HCT116 (cell line): ENCODE measurements around the gene HNRNPAB. TPM values are rescaled to one million over a fixed set of nuclear protein-coding genes. Genes with fewer than 3 reads are reported as not detected.

Experiments
- ATAC-seq: fragments of 200-7000 bp; cut with Tn5 transposase; 2 replicates; pipeline ENCODE4 v1.9.1; 2020; ENCODE audit warnings: mild to moderate bottlenecking, moderate library complexity
- BruUV-seq: library from RNA; stranded (reverse); fragments of 400-500 nt; replicated peaks from 2 replicates; lab custom pipeline; 2021; lab: Mats Ljungman, UMichigan
- CTCF ChIA-PET: fragments of 300-600 bp; sonication (Branson Sonifier 250); formaldehyde crosslinking; loops from one replicate; lab custom pipeline; 2021; ENCODE audit warnings: antibody characterized with exemption; lab: Charles Lee
- POLR2A ChIA-PET: fragments of 300-600, 350-600 bp; sonication (Branson Sonifier 250); formaldehyde crosslinking; loops from one replicate; lab custom pipeline; 2021; ENCODE audit warnings: antibody characterized with exemption; lab: Charles Lee
- RAD21 ChIA-PET, 2 experiments: fragments of 300-600 bp; sonication (Branson Sonifier 250); formaldehyde crosslinking; loops; one replicate each; lab custom pipeline; 2023; ENCODE audit warnings: low total read pairs in 2 of 2; ENCODE audit not compliant: uncharacterized antibody in 2 of 2, unreplicated experiment in 2 of 2, low non-redundant PET in 1 of 2; lab: Charles Lee
- DNase-seq: peaks from one replicate; pipeline ENCODE4 v3.0.0-alpha.2; 2010; ENCODE audit warnings: low read depth, low spot score
- H2AFZ ChIP-seq: fragments of 200-600 bp; shearing (Covaris generic), sonication (generic); 2 replicates; pipeline ENCODE4 v1.6.1; 2017; ENCODE audit warnings: low read depth, mixed run types, mixed read lengths, antibody characterized with exemption, low read length; ENCODE audit not compliant: poor library complexity, severe bottlenecking
- H3K27ac ChIP-seq: 2 replicates; pipeline ENCODE4 v1.5.1; 2012; ENCODE audit warnings: low read depth, low read length
- H3K27me3 ChIP-seq: fragments of 200-600 bp; sonication (generic); 2 replicates; pipeline ENCODE4 v1.6.1; 2016; ENCODE audit warnings: mixed run types, low read length, mixed read lengths; ENCODE audit not compliant: insufficient read depth
- H3K36me3 ChIP-seq, 2 experiments: fragments of 200-500 bp in 1 of 2; fragments of 200-600 bp in 1 of 2; sonication (Bioruptor generic) in 1 of 2; sonication (generic) in 1 of 2; 2 replicates each; pipeline versions ENCODE4 v1.5.1 to v1.6.1; 2014 to 2016; ENCODE audit warnings: low read length in 2 of 2, inconsistent platforms in 1 of 2, mixed read lengths in 1 of 2, mixed run types in 1 of 2; ENCODE audit not compliant: insufficient read depth in 2 of 2, control insufficient read depth in 1 of 2
- H3K4me1 ChIP-seq, 2 experiments: fragments of 200-600 bp in 1 of 2; sonication (generic) in 1 of 2; 2 replicates each; pipeline versions ENCODE4 v1.5.1 to v1.6.1; 2012 to 2017; ENCODE audit warnings: low read length in 2 of 2, inconsistent platforms in 1 of 2, mild to moderate bottlenecking in 1 of 2, mixed read lengths in 1 of 2, mixed run types in 1 of 2, moderate library complexity in 1 of 2; ENCODE audit not compliant: insufficient read depth in 2 of 2, control insufficient read depth in 1 of 2
- H3K4me2 ChIP-seq: fragments of 200-600 bp; sonication (generic); 2 replicates; pipeline ENCODE4 v1.6.1; 2017; ENCODE audit warnings: mixed run types, low read length, mixed read lengths
- H3K4me3 ChIP-seq, 2 experiments: fragments of 200-600 bp in 1 of 2; sonication (generic) in 1 of 2; replicated peaks in 1 of 2; 2 replicates each; pipeline ENCODE4 v1.5.1; 2011 to 2016; ENCODE audit warnings: low read length in 2 of 2, control low read depth in 1 of 2, low read depth in 1 of 2, mild to moderate bottlenecking in 1 of 2, mixed read lengths in 1 of 2, mixed run types in 1 of 2
- H3K79me2 ChIP-seq: fragments of 200-600 bp; sonication (generic); 2 replicates; pipeline ENCODE4 v1.6.1; 2017; ENCODE audit warnings: mild to moderate bottlenecking, mixed run types, low read length, moderate library complexity, mixed read lengths; ENCODE audit not compliant: insufficient read depth
- H3K9ac ChIP-seq: fragments of 200-600 bp; sonication (generic); 2 replicates; pipeline ENCODE4 v1.6.1; 2016; ENCODE audit warnings: low read length, mixed read lengths
- H3K9me2 ChIP-seq: fragments of 200-600 bp; sonication (generic), shearing (Covaris generic); 2 replicates; pipeline ENCODE4 v1.6.1; 2017; ENCODE audit warnings: mixed run types, mild to moderate bottlenecking, moderate library complexity; ENCODE audit not compliant: insufficient read depth
- H3K9me3 ChIP-seq, 2 experiments: fragments of 200-500 bp in 1 of 2; fragments of 200-600 bp in 1 of 2; sonication (Bioruptor generic) in 1 of 2; sonication (generic) in 1 of 2; 2 replicates each; pipeline ENCODE4 v1.6.1; 2014 to 2017; ENCODE audit warnings: low read length in 2 of 2, mixed read lengths in 2 of 2, inconsistent platforms in 1 of 2, low read depth in 1 of 2, mild to moderate bottlenecking in 1 of 2, mixed run types in 1 of 2, moderate library complexity in 1 of 2; ENCODE audit not compliant: control insufficient read depth in 1 of 2, insufficient read depth in 1 of 2
- H4K20me1 ChIP-seq: fragments of 200-600 bp; sonication (generic), shearing (Covaris generic); 2 replicates; pipeline ENCODE4 v1.6.1; 2017; ENCODE audit warnings: mixed run types, mild to moderate bottlenecking, moderate library complexity; ENCODE audit not compliant: insufficient read depth
- CEBPB ChIP-seq: IDR thresholded peaks from 2 replicates; pipeline ENCODE4 v1.6.1; 2012; ENCODE audit warnings: low read depth
- EZH2phosphoT487 ChIP-seq: fragments of 200-600 bp; IDR thresholded peaks from 2 replicates; pipeline ENCODE4 v1.6.1; 2018; ENCODE audit warnings: antibody characterized with exemption, borderline replicate concordance
- FOSL1 ChIP-seq: IDR thresholded peaks from 2 replicates; pipeline ENCODE4 v1.6.1; 2012; ENCODE audit warnings: low read depth
- MAX ChIP-seq: IDR thresholded peaks from 2 replicates; pipeline ENCODE4 v1.6.1; 2012
- POLR2A ChIP-seq: IDR thresholded peaks from 2 replicates; pipeline ENCODE4 v1.7.0; 2011; ENCODE audit warnings: borderline replicate concordance; ENCODE audit not compliant: insufficient read depth, insufficient read length; ENCODE audit errors: extremely low read depth
- POLR2AphosphoS5 ChIP-seq: IDR thresholded peaks from 2 replicates; pipeline ENCODE4 v1.6.1; 2011; ENCODE audit warnings: mild to moderate bottlenecking, low read depth, low read length, moderate library complexity
- RAD21 ChIP-seq: IDR thresholded peaks from 2 replicates; pipeline ENCODE4 v1.6.1; 2012; ENCODE audit warnings: low read depth, mild to moderate bottlenecking
- SP1 ChIP-seq: IDR thresholded peaks from 2 replicates; pipeline ENCODE4 v1.6.1; 2012; ENCODE audit warnings: low read depth
- SRF ChIP-seq: IDR thresholded peaks from 2 replicates; pipeline ENCODE4 v1.6.1; 2012; ENCODE audit warnings: low read depth
- TCF7L2 ChIP-seq: IDR thresholded peaks from 2 replicates; pipeline ENCODE4 v1.7.0; 2011; ENCODE audit warnings: borderline replicate concordance, inconsistent platforms; ENCODE audit not compliant: insufficient read depth, insufficient read length; ENCODE audit errors: extremely low read depth
- YY1 ChIP-seq: IDR thresholded peaks from 2 replicates; pipeline ENCODE4 v1.6.1; 2011; ENCODE audit warnings: low read length, low read depth, moderate library complexity, mild to moderate bottlenecking; ENCODE audit not compliant: insufficient replicate concordance; ENCODE audit errors: extremely low read depth
- ZFX ChIP-seq: fragments of 450-650 bp; IDR thresholded peaks from 2 replicates; pipeline ENCODE4 v1.6.1; 2017
- ZNF274 ChIP-seq: fragments of 200-500 bp; sonication (Bioruptor generic); IDR thresholded peaks from 2 replicates; pipeline ENCODE4 v1.6.1; 2014; ENCODE audit warnings: mild to moderate bottlenecking, low read depth, low read length, inconsistent platforms
- intact Hi-C: fragments of 100-400 bp; cut with micrococcal nuclease; formaldehyde crosslinking; loops from 2 replicates; pipeline ENCODE4 v1.10.0; 2022
- total RNA-seq: library from RNA; stranded (reverse); gene quantifications from one replicate; pipeline ENCODE4 v1.2.1, GENCODE V29; 2021; ENCODE audit not compliant: unreplicated experiment
- TF ChIP-seq, protein P1 (sequence below): IDR thresholded peaks from 2 replicates; pipeline ENCODE4 v1.6.1; 2011; ENCODE audit warnings: mild to moderate bottlenecking, low read length, moderate library complexity; ENCODE audit not compliant: insufficient replicate concordance; ENCODE audit errors: extremely low read depth
- TF ChIP-seq, protein P2 (sequence below), 3 experiments: fragments of 200-600 bp in 1 of 3; sonication (generic) in 1 of 3; IDR thresholded peaks in 2 of 3; conservative IDR thresholded peaks in 1 of 3; 2 replicates each; pipeline ENCODE4 v1.5.1; 2012 to 2017; ENCODE audit warnings: low read depth in 2 of 3, low read length in 2 of 3, antibody characterized with exemption in 1 of 3, borderline replicate concordance in 1 of 3, control low read depth in 1 of 3, mild to moderate bottlenecking in 1 of 3, mixed read lengths in 1 of 3, mixed run types in 1 of 3, moderate library complexity in 1 of 3; ENCODE audit not compliant: insufficient read depth in 1 of 3
- TF ChIP-seq, protein P3 (sequence below): IDR thresholded peaks from 2 replicates; pipeline ENCODE4 v1.6.1; 2012

Gene HNRNPAB
- total RNA-seq, 1 experiment from 2014 or later = 273 TPM

GRCh38 chr5:178221282-178221681, 16.9 kb downstream of the HNRNPAB start:
- intact Hi-C loops = no loop called here
- Histone ChIP-seq H4K20me1 (no peaks in the 10 kb centered on the region), H3K27ac (no peak overlapping the region), H2AFZ (no peak overlapping the region), H3K79me2 (peaks cover 3% of the 10 kb centered on the region; the same call in 1 of the 2 replicates), H3K9me2 (no peaks in the 10 kb centered on the region), H3K4me3 (no peak overlapping the region), H3K36me3 (peaks cover 4 to 14% of the 10 kb centered on the region in 2 experiments; a peak in 3 of 4 replicates), H3K9ac (no peak overlapping the region), H3K4me2 (no peak overlapping the region), H3K4me1 (peaks cover 3 to 12% of the 10 kb centered on the region in 2 experiments; a peak in 3 of 4 replicates), H3K27me3 (no peaks in the 10 kb centered on the region), H3K9me3 (no peaks in the 10 kb centered on the region)
- ChIA-PET RAD21 (no interaction called here), CTCF (no interaction called here), POLR2A (no interaction called here)
- DNase-seq (no peak), ATAC-seq (no peak)
- TF ChIP-seq RAD21 = no peak
- no peak for TF ChIP-seq FOSL1
- TF ChIP-seq, protein P1, sequence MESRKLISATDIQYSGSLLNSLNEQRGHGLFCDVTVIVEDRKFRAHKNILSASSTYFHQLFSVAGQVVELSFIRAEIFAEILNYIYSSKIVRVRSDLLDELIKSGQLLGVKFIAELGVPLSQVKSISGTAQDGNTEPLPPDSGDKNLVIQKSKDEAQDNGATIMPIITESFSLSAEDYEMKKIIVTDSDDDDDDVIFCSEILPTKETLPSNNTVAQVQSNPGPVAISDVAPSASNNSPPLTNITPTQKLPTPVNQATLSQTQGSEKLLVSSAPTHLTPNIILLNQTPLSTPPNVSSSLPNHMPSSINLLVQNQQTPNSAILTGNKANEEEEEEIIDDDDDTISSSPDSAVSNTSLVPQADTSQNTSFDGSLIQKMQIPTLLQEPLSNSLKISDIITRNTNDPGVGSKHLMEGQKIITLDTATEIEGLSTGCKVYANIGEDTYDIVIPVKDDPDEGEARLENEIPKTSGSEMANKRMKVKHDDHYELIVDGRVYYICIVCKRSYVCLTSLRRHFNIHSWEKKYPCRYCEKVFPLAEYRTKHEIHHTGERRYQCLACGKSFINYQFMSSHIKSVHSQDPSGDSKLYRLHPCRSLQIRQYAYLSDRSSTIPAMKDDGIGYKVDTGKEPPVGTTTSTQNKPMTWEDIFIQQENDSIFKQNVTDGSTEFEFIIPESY = no peak
- no peak for TF ChIP-seq MAX
- no peak for TF ChIP-seq EZH2phosphoT487
- TF ChIP-seq ZNF274 = no peak
- TF ChIP-seq CEBPB = no peak
- TF ChIP-seq ZFX = no peak
- no peak for TF ChIP-seq TCF7L2
- no peak for TF ChIP-seq POLR2A
- no peak for TF ChIP-seq YY1
- no peak for TF ChIP-seq SP1
- TF ChIP-seq, protein P2, sequence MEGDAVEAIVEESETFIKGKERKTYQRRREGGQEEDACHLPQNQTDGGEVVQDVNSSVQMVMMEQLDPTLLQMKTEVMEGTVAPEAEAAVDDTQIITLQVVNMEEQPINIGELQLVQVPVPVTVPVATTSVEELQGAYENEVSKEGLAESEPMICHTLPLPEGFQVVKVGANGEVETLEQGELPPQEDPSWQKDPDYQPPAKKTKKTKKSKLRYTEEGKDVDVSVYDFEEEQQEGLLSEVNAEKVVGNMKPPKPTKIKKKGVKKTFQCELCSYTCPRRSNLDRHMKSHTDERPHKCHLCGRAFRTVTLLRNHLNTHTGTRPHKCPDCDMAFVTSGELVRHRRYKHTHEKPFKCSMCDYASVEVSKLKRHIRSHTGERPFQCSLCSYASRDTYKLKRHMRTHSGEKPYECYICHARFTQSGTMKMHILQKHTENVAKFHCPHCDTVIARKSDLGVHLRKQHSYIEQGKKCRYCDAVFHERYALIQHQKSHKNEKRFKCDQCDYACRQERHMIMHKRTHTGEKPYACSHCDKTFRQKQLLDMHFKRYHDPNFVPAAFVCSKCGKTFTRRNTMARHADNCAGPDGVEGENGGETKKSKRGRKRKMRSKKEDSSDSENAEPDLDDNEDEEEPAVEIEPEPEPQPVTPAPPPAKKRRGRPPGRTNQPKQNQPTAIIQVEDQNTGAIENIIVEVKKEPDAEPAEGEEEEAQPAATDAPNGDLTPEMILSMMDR (IDR thresholded peaks at IDR 0.05 in 2 of 3, conservative IDR thresholded peaks at IDR 0.05 in 1 of 3; ENCODE audit: borderline replicate concordance in 1 of 3, insufficient read depth in 1 of 3, low read depth in 2 of 3, low read length in 2 of 3) = no peak
- TF ChIP-seq SRF = no peak
- TF ChIP-seq POLR2AphosphoS5 = no peak
- TF ChIP-seq, protein P3, sequence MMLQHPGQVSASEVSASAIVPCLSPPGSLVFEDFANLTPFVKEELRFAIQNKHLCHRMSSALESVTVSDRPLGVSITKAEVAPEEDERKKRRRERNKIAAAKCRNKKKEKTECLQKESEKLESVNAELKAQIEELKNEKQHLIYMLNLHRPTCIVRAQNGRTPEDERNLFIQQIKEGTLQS = no peak
- BruUV-seq = no TSS peak
